Endothelial cell of umbilical vein (primary cell): ENCODE results near the gene TMBIM6. TPM values are rescaled to one million over a fixed set of nuclear protein-coding genes. Genes with fewer than 3 reads are reported as not detected.

Source experiments
- BruUV-seq: library from RNA; stranded (reverse); fragments of 400-500 nt; replicated peaks from 2 replicates; lab custom pipeline; 2021; lab: Mats Ljungman, UMichigan
- CTCF ChIA-PET: fragments of 300-600, 350-600 bp; sonication (Branson Sonifier 250); formaldehyde crosslinking; loops from one replicate; lab custom pipeline; 2021; ENCODE audit warnings: antibody characterized with exemption, inconsistent platforms; lab: Charles Lee
- POLR2A ChIA-PET: fragments of 300-600, 350-600 bp; sonication (Branson Sonifier 250); formaldehyde crosslinking; loops from one replicate; lab custom pipeline; 2021; ENCODE audit warnings: antibody characterized with exemption, inconsistent platforms; lab: Charles Lee
- DNase-seq: peaks from one replicate; pipeline ENCODE4 v3.0.0-alpha.2; 2011; ENCODE audit warnings: low read depth, low spot score
- FAIRE-seq: peaks from 2 replicates; lab custom pipeline; 2011; peaks lifted over from hg19 to GRCh38; lab: Jason Lieb, UNC
- H2AFZ ChIP-seq: 2 replicates; pipeline ENCODE4 v1.6.0; 2012; ENCODE audit warnings: low read depth, low read length, control low read depth, inconsistent platforms
- H3K27ac ChIP-seq: 2 replicates; pipeline ENCODE4 v1.5.1; 2011; ENCODE audit warnings: low read depth, mild to moderate bottlenecking, control low read depth, low read length, moderate library complexity; ENCODE audit not compliant: insufficient read depth
- H3K27me3 ChIP-seq, 2 experiments: 2 replicates each; pipeline versions ENCODE4 v1.6.0 to v1.6.1; 2011; ENCODE audit warnings: low read length in 2 of 2, mixed read lengths in 1 of 2; ENCODE audit not compliant: control insufficient read depth in 2 of 2, insufficient read depth in 2 of 2
- H3K36me3 ChIP-seq, 2 experiments: 2 replicates in 1 of 2; 3 replicates in 1 of 2; pipeline ENCODE4 v1.5.1; 2011; ENCODE audit warnings: low read length in 2 of 2, mild to moderate bottlenecking in 1 of 2, moderate library complexity in 1 of 2; ENCODE audit not compliant: control insufficient read depth in 2 of 2, insufficient read depth in 2 of 2; ENCODE audit errors: extremely low read depth in 1 of 2
- H3K4me1 ChIP-seq: 3 replicates; pipeline ENCODE4 v1.5.1; 2011; ENCODE audit warnings: mild to moderate bottlenecking, low read length; ENCODE audit not compliant: control insufficient read depth, insufficient read depth; ENCODE audit errors: extremely low read depth
- H3K4me2 ChIP-seq: 2 replicates; pipeline ENCODE4 v1.6.1; 2011; ENCODE audit warnings: low read length, control low read depth, mixed read lengths; ENCODE audit not compliant: insufficient read depth
- H3K4me3 ChIP-seq, 3 experiments: fragments of 200-600 bp in 1 of 3; sonication (generic), shearing (Covaris generic) in 1 of 3; replicated peaks in 1 of 3; 2 replicates each; pipeline ENCODE4 v1.5.1; 2011 to 2016; ENCODE audit warnings: control low read depth in 3 of 3, low read length in 3 of 3, mild to moderate bottlenecking in 2 of 3, inconsistent platforms in 1 of 3, low read depth in 1 of 3, moderate library complexity in 1 of 3; ENCODE audit not compliant: insufficient read depth in 1 of 3
- H3K79me2 ChIP-seq: 2 replicates; pipeline ENCODE4 v1.6.0; 2012; ENCODE audit warnings: low read length, inconsistent platforms; ENCODE audit not compliant: control insufficient read depth, insufficient read depth
- H3K9ac ChIP-seq: replicated peaks from 2 replicates; pipeline ENCODE3; 2011; ENCODE audit warnings: low read length, control low read depth; ENCODE audit not compliant: insufficient read depth; ENCODE audit errors: extremely low read depth
- H3K9me1 ChIP-seq: replicated peaks from 3 replicates; pipeline ENCODE4 v1.6.0; 2011; ENCODE audit warnings: mild to moderate bottlenecking, low read length; ENCODE audit not compliant: control insufficient read depth, insufficient read depth; ENCODE audit errors: extremely low read depth
- H3K9me3 ChIP-seq: replicated peaks from 2 replicates; pipeline ENCODE4 v1.5.1; 2012; ENCODE audit warnings: low read length, inconsistent platforms; ENCODE audit not compliant: control insufficient read depth, insufficient read depth
- H4K20me1 ChIP-seq: replicated peaks from 2 replicates; pipeline ENCODE3; 2011; ENCODE audit warnings: mild to moderate bottlenecking, low read length; ENCODE audit not compliant: control insufficient read depth, insufficient read depth; ENCODE audit errors: extremely low read depth
- CTCF ChIP-seq, 2 donors: IDR thresholded peaks; 1 replicate in 1 of 2; 2 replicates in 1 of 2; pipeline ENCODE4 v1.5.1; 2011; ENCODE audit warnings: low read length in 2 of 2, mild to moderate bottlenecking in 2 of 2, moderate library complexity in 2 of 2, control low read depth in 1 of 2, inconsistent platforms in 1 of 2, low read depth in 1 of 2; ENCODE audit not compliant: insufficient read depth in 1 of 2; ENCODE audit errors: extremely low read depth in 1 of 2
- EZH2 ChIP-seq: IDR thresholded peaks from 2 replicates; pipeline ENCODE4 v1.6.1; 2012; ENCODE audit warnings: borderline replicate concordance, low read depth, mild to moderate bottlenecking, moderate library complexity, low read length, inconsistent platforms; ENCODE audit not compliant: severe bottlenecking
- FOS ChIP-seq: IDR thresholded peaks from 2 replicates; pipeline ENCODE4 v1.6.1; 2011; ENCODE audit warnings: mild to moderate bottlenecking, low read length, moderate library complexity, borderline replicate concordance; ENCODE audit not compliant: insufficient read depth
- GATA2 ChIP-seq: IDR thresholded peaks from 2 replicates; pipeline ENCODE4 v1.7.0; 2011; ENCODE audit warnings: low read depth, mild to moderate bottlenecking, moderate library complexity, mixed read lengths, low read length; ENCODE audit not compliant: insufficient read length, insufficient read depth
- JUN ChIP-seq: IDR thresholded peaks from 2 replicates; pipeline ENCODE4 v1.6.1; 2011; ENCODE audit warnings: borderline replicate concordance, low read depth; ENCODE audit not compliant: insufficient read length, insufficient read depth
- MAX ChIP-seq: IDR thresholded peaks from 2 replicates; pipeline ENCODE4 v1.6.1; 2011; ENCODE audit not compliant: insufficient read depth, insufficient read length
- MYC ChIP-seq: IDR thresholded peaks from one replicate; pipeline ENCODE4 v1.6.1; 2011; ENCODE audit warnings: mild to moderate bottlenecking, low read depth, low read length
- POLR2A ChIP-seq: IDR thresholded peaks from 2 replicates; pipeline ENCODE4 v1.6.1; 2012; ENCODE audit warnings: low read depth, mild to moderate bottlenecking, control low read depth, low read length
- POLR2AphosphoS5 ChIP-seq: IDR thresholded peaks from 2 replicates; pipeline ENCODE4 v1.6.1; 2012; ENCODE audit warnings: low read depth, mild to moderate bottlenecking, control low read depth, low read length, moderate library complexity; ENCODE audit not compliant: insufficient read depth
- dilution Hi-C: fragments of 300-500 bp; cut with MboI; formaldehyde crosslinking; loops from one replicate; pipeline ENCODE4 v1.15.0; 2019; ENCODE audit warnings: low sequenced_read_pairs; ENCODE audit not compliant: extremely low pct_ligation_motif_present
- intact Hi-C: fragments of 100-400 bp; cut with micrococcal nuclease; formaldehyde crosslinking; loops from one replicate; pipeline ENCODE4 v1.10.0; 2022
- polyA plus RNA-seq, 4 experiments: library from polyadenylated mRNA; depleted of rRNA in 3 of 4; stranded (reverse) in 3 of 4; unstranded in 1 of 4; fragments of >200 nt; gene quantifications; 2 replicates each; pipeline versions ENCODE4 v1.2.1 to v1.2.3, GENCODE V29; 2011 to 2012; ENCODE audit warnings: missing spikeins in 1 of 4
- total RNA-seq: library from RNA; stranded (reverse); gene quantifications from 2 replicates; pipeline ENCODE4 v1.2.3, GENCODE V29; 2021

TMBIM6 gene
- total and polyA plus RNA-seq, 2 donors (not counting 3 experiments of a cell fraction or from before 2014, with no cell fraction given) = 393 to 579 TPM

- Histone ChIP-seq H3K36me3 (peaks cover 7 to 10% of the 10 kb centered on the region in 2 experiments), H3K4me2 (no peak overlapping the region), H2AFZ (no peak overlapping the region), H3K4me3 (no peak overlapping the region), H3K9me3 (no peaks in the 10 kb centered on the region), H3K27me3 (no peaks in the 10 kb centered on the region), H3K79me2 (peaks cover 99% of the 10 kb centered on the region), H3K4me1 (peaks cover 4% of the 10 kb centered on the region), H3K9me1 (no peaks in the 10 kb centered on the region), H3K9ac (no peak overlapping the region), H4K20me1 (peaks cover 34% of the 10 kb centered on the region), H3K27ac (no peak overlapping the region)
- intact Hi-C loops (loop anchor here (10.0 kb wide), 1 partner anchor 404 kb away; the partner anchor contains the start of gene DNAJC22), dilution Hi-C loops (no loop called here)
- ChIA-PET POLR2A (no interaction called here), CTCF (interaction anchor here (1.1 to 2.2 kb wide), 4 partner anchors 14 to 103 kb away, joined by 4 to 6 read pairs (median 4); no protein-coding TSS in a partner anchor)
- FAIRE-seq (no peak), DNase-seq (no peak)
- TF ChIP-seq POLR2AphosphoS5 (no peak), FOS (no peak), MAX (no peak), MYC (no peak), POLR2A (no peak), JUN (no peak), EZH2 (no peak), GATA2 (no peak), CTCF (IDR thresholded peaks at IDR 0.05; ENCODE audit: extremely low read depth in 1 of 2, insufficient read depth in 1 of 2, low read depth in 1 of 2, low read length in 2 of 2) (no peak)
- BruUV-seq = no TSS peak
Measured at GRCh38 chr12:49748800-49749199, 7.4 kb downstream of the TMBIM6 start.
